PC-3 (cell line): ENCODE data around the gene DPYSL4.

Experiments
- CTCF ChIP-seq: fragments of 300-600 bp; sonication (generic); conservative IDR thresholded peaks from 2 replicates; pipeline ENCODE4 v1.5.1; 2017; ENCODE audit warnings: antibody characterized with exemption, low read depth, mild to moderate bottlenecking, low read length
- EZH2 ChIP-seq: fragments of 300-600 bp; sonication (generic); IDR thresholded peaks from one replicate; pipeline ENCODE4 v1.6.1; 2017; ENCODE audit warnings: antibody characterized with exemption, mild to moderate bottlenecking, low read length; ENCODE audit not compliant: unreplicated experiment
- EZH2phosphoT487 ChIP-seq: fragments of 300-600 bp; sonication (generic); IDR thresholded peaks from 2 replicates; pipeline ENCODE4 v1.6.1; 2018; ENCODE audit warnings: mild to moderate bottlenecking, antibody characterized with exemption, low read length, borderline replicate concordance

GRCh38 chr10:132209978-132210530 lies 23.3 kb downstream of the DPYSL4 start:
- TF ChIP-seq CTCF (no peak), EZH2phosphoT487 (no peak), EZH2 (no peak)
